IPS DF 4.7 (cell line): ENCODE results near the gene C13orf42.
"Not testable (repeated sequence)": the region's sequence is repeated elsewhere in the genome, so short reads cannot be mapped to it uniquely, and the experiment has no call there.

Source experiments
- DNase-seq: peaks from one replicate; pipeline ENCODE4 v3.0.0-alpha.2; 2013; ENCODE audit warnings: low spot score; ENCODE audit errors: extremely low read depth

Gene C13orf42

GRCh38 chr13:51122868-51123566 is 11.9 kb upstream of the C13orf42 start:
- no peak for DNase-seq

- peak; percentile 64 for DNase-seq
These were observed 9.8 kb upstream of the C13orf42 start for GRCh38 chr13:51120873-51121272.

GRCh38 chr13:51118809-51119431 is 7.8 kb upstream of the C13orf42 start:
- no peak for DNase-seq

GRCh38 chr13:51113969-51114368 is 2.9 kb upstream of the C13orf42 start:
- DNase-seq, result no peak

GRCh38 chr13:51113186-51113881 is 2.3 kb upstream of the C13orf42 start:
- no peak for DNase-seq

- no peak for DNase-seq
These were observed 1.7 kb upstream of the C13orf42 start for GRCh38 chr13:51112771-51113170.

- no peak for DNase-seq
These were observed 923 bp upstream of the C13orf42 start for GRCh38 chr13:51111997-51112396.

GRCh38 chr13:51107996-51108395 is 3.1 kb downstream of the C13orf42 start:
- DNase-seq, result no peak

GRCh38 chr13:51105046-51105445 is 6.0 kb downstream of the C13orf42 start:
- DNase-seq, result no peak

GRCh38 chr13:51101636-51102235 is 9.3 kb downstream of the C13orf42 start:
- DNase-seq, result no peak

GRCh38 chr13:51097353-51098043 is 13.6 kb downstream of the C13orf42 start:
- DNase-seq, result no peak

- no peak for DNase-seq
These were observed 14.9 kb downstream of the C13orf42 start for GRCh38 chr13:51096131-51096530.

- no peak for DNase-seq
These were observed 17.5 kb downstream of the C13orf42 start for GRCh38 chr13:51093574-51093973.

- no peak for DNase-seq
These were observed 19.2 kb downstream of the C13orf42 start for GRCh38 chr13:51091839-51092238.

GRCh38 chr13:51083706-51084105 is 27.4 kb downstream of the C13orf42 start:
- no peak for DNase-seq

- not testable (repeated sequence) for DNase-seq
These were observed 30.5 kb downstream of the C13orf42 start for GRCh38 chr13:51080478-51081065.

- no peak for DNase-seq
These were observed 39.6 kb downstream of the C13orf42 start for GRCh38 chr13:51071493-51071892.

- DNase-seq, result peak; percentile 76
These were observed 40.9 kb downstream of the C13orf42 start for GRCh38 chr13:51070005-51070649.

- no peak for DNase-seq
These were observed 42.6 kb downstream of the C13orf42 start for GRCh38 chr13:51068501-51068900.

GRCh38 chr13:51067706-51068105 is 43.4 kb downstream of the C13orf42 start:
- DNase-seq, result no peak
